Activated CD4-positive, alpha-beta T cell treated with anti-CD3 and anti-CD28 coated beads, Interleukin-2, Interleukin-4, amounts not matched to agents 100 ng/mL and 50 ng/mL, durations not matched to agents 16 hours and 8 hours (primary cell): ENCODE results near the gene NCOR1.
A peak's percentile ranks its signal among the peaks of the same experiment; 100 is the strongest.
"Not testable (repeated sequence)": the region's sequence is repeated elsewhere in the genome, so short reads cannot be mapped to it uniquely, and the experiment has no call there.

ENCODE experiments used
- DNase-seq: peaks from one replicate; pipeline ENCODE4 v3.0.0-alpha.2; 2020; ENCODE audit warnings: low spot score

NCOR1 gene

GRCh38 chr17:16086957-16087356 lies 128.4 kb downstream of the NCOR1 start:
- DNase-seq: peak; percentile 14

GRCh38 chr17:16085066-16085699 lies 130.2 kb downstream of the NCOR1 start:
- DNase-seq: no peak

GRCh38 chr17:16083223-16083622 lies 132.1 kb downstream of the NCOR1 start:
- no peak for DNase-seq

- no peak for DNase-seq
Observed at GRCh38 chr17:16081507-16082087, 133.7 kb downstream of the NCOR1 start.

- DNase-seq: no peak
Observed at GRCh38 chr17:16080366-16080765, 135.0 kb downstream of the NCOR1 start.

GRCh38 chr17:16075949-16076348 lies 139.4 kb downstream of the NCOR1 start:
- DNase-seq: no peak

GRCh38 chr17:16074423-16074822 lies 140.9 kb downstream of the NCOR1 start:
- DNase-seq: no peak

- DNase-seq: no peak
Observed at GRCh38 chr17:16073845-16074244, 141.5 kb downstream of the NCOR1 start.

GRCh38 chr17:16072031-16072430 lies 143.3 kb downstream of the NCOR1 start:
- DNase-seq: no peak

GRCh38 chr17:16068323-16068722 lies 147.0 kb downstream of the NCOR1 start:
- DNase-seq: peak; percentile 19

GRCh38 chr17:16066125-16066524 lies 149.2 kb downstream of the NCOR1 start:
- DNase-seq: no peak

GRCh38 chr17:16061631-16062030 lies 153.7 kb downstream of the NCOR1 start:
- no peak for DNase-seq

GRCh38 chr17:16055139-16055538 lies 160.2 kb downstream of the NCOR1 start:
- not testable (repeated sequence) for DNase-seq

- DNase-seq: no peak
Observed at GRCh38 chr17:16052486-16052885, 162.8 kb downstream of the NCOR1 start.

GRCh38 chr17:16050844-16051243 lies 164.5 kb downstream of the NCOR1 start:
- no peak for DNase-seq

GRCh38 chr17:16048811-16049449 lies 166.4 kb downstream of the NCOR1 start:
- no peak for DNase-seq

- DNase-seq: no peak
Observed at GRCh38 chr17:16046966-16047365, 168.4 kb downstream of the NCOR1 start.

- no peak for DNase-seq
Observed at GRCh38 chr17:16044487-16044886, 170.8 kb downstream of the NCOR1 start.

GRCh38 chr17:16040710-16041251 lies 174.6 kb downstream of the NCOR1 start:
- no peak for DNase-seq

GRCh38 chr17:16037636-16038035 lies 177.7 kb downstream of the NCOR1 start:
- no peak for DNase-seq

GRCh38 chr17:16036261-16036660 lies 179.1 kb downstream of the NCOR1 start:
- DNase-seq: no peak

GRCh38 chr17:16033729-16034349 lies 181.5 kb downstream of the NCOR1 start:
- DNase-seq: no peak
